Tibial artery (tissue), 4 donors: Measurements from ENCODE around the gene RECQL5.
A peak's percentile ranks its signal among the peaks of the same experiment; 100 is the strongest.

Source experiments
- DNase-seq, 2 donors: peaks; one replicate each; pipeline ENCODE4 v3.0.0-alpha.2; 2019
- H3K27ac ChIP-seq, 2 donors: fragments of 200-600 bp; sonication (generic) in 1 of 2; 1 replicate in 1 of 2; 2 replicates in 1 of 2; pipeline ENCODE4 v1.5.1; 2018 to 2019; ENCODE audit warnings: mild to moderate bottlenecking in 1 of 2
- H3K27me3 ChIP-seq, 2 donors: fragments of 200-600 bp; sonication (generic) in 1 of 2; one replicate each; pipeline versions ENCODE4 v1.5.1 to v1.6.0; 2016 to 2019
- H3K36me3 ChIP-seq, 3 donors: fragments of 200-600 bp; sonication (generic) in 2 of 3; one replicate each; pipeline ENCODE4 v1.5.1; 2016 to 2019; ENCODE audit warnings: mild to moderate bottlenecking in 2 of 3
- H3K4me1 ChIP-seq, 4 donors: fragments of 200-600 bp; sonication (generic) in 2 of 4; 1 replicate in 3 of 4; 2 replicates in 1 of 4; pipeline ENCODE4 v1.5.1; 2016 to 2019
- H3K4me3 ChIP-seq, 2 donors: fragments of 200-600 bp; sonication (generic) in 1 of 2; 1 replicate in 1 of 2; 2 replicates in 1 of 2; pipeline ENCODE4 v1.5.1; 2018 to 2019; ENCODE audit warnings: mild to moderate bottlenecking in 2 of 2
- H3K9me3 ChIP-seq, 3 donors: fragments of 200-600 bp; sonication (generic) in 1 of 3; one replicate each; pipeline ENCODE4 v1.5.1; 2016 to 2019
- CTCF ChIP-seq, 2 experiments: fragments of 200-600 bp in 1 of 2; fragments of 450-650 bp in 1 of 2; IDR thresholded peaks; one replicate each; pipeline ENCODE4 v1.5.1; 2017 to 2019; ENCODE audit warnings: antibody characterized with exemption in 2 of 2, mild to moderate bottlenecking in 1 of 2, moderate library complexity in 1 of 2
- intact Hi-C: fragments of 100-400 bp; cut with DNase I; formaldehyde crosslinking; loops from one replicate; pipeline ENCODE4 v1.15.0; 2023; ENCODE audit warnings: low total_unique reads

RECQL5 gene

GRCh38 chr17:75668489-75668888, 1.5 kb upstream of the RECQL5 start:
- Histone ChIP-seq H3K9me3 (no peaks in the 10 kb centered on the region), H3K4me3 (peak overlapping the region in 1 of 2 donors; percentile 96), H3K27ac (peak overlapping the region in 1 of 2 donors; percentile 91), H3K4me1 (peaks cover 0 to 38% (median 19%) of the 10 kb centered on the region in 4 donors), H3K27me3 (no peaks in the 10 kb centered on the region), H3K36me3 (peaks cover 44 to 58% (median 45%) of the 10 kb centered on the region in 3 donors)
- TF ChIP-seq CTCF (IDR thresholded peaks at IDR 0.05) = no peak
- intact Hi-C loops = loop anchor here (5.0 kb wide), 1 partner anchor 36 kb away; the partner anchor contains the start of gene SMIM5
- no peak for DNase-seq

GRCh38 chr17:75667825-75668224, 871 bp upstream of the RECQL5 start:
- no peaks in the 10 kb centered on the region for H3K9me3 ChIP-seq
- intact Hi-C loops = loop anchor here (5.0 kb wide), 1 partner anchor 36 kb away; the partner anchor contains the start of gene SMIM5
- peak overlapping the region; percentile 88 to 96 for H3K4me3 ChIP-seq
- peak overlapping the region; percentile 90 to 91 for H3K27ac ChIP-seq
- peaks cover 0 to 38% (median 19%) of the 10 kb centered on the region in 4 donors for H3K4me1 ChIP-seq
- TF ChIP-seq CTCF (IDR thresholded peaks at IDR 0.05) = no peak
- peaks cover 39 to 53% (median 41%) of the 10 kb centered on the region in 3 donors for H3K36me3 ChIP-seq
- no peaks in the 10 kb centered on the region for H3K27me3 ChIP-seq
- DNase-seq = no peak

- H3K27me3 ChIP-seq = no peaks in the 10 kb centered on the region
- H3K27ac ChIP-seq = no peak overlapping the region
- peaks cover 31 to 53% (median 42%) of the 10 kb centered on the region in 3 donors for H3K36me3 ChIP-seq
- no peak for TF ChIP-seq CTCF (IDR thresholded peaks at IDR 0.05)
- peaks cover 0 to 35% (median 19%) of the 10 kb centered on the region in 4 donors for H3K4me1 ChIP-seq
- DNase-seq = no peak
- intact Hi-C loops = loop anchor here (5.0 kb wide), 1 partner anchor 34 kb away; the partner anchor contains the start of gene SMIM5
- H3K4me3 ChIP-seq = peak overlapping the region; percentile 88 to 96
- H3K9me3 ChIP-seq = no peaks in the 10 kb centered on the region
Measured at GRCh38 chr17:75665981-75666380, 973 bp downstream of the RECQL5 start.

GRCh38 chr17:75664099-75664549, 2.8 kb downstream of the RECQL5 start:
- no peak for TF ChIP-seq CTCF (IDR thresholded peaks at IDR 0.05)
- peaks cover 12 to 54% (median 35%) of the 10 kb centered on the region in 3 donors for H3K36me3 ChIP-seq
- DNase-seq = no peak
- H3K27me3 ChIP-seq = no peaks in the 10 kb centered on the region
- no peaks in the 10 kb centered on the region for H3K9me3 ChIP-seq
- intact Hi-C loops = no loop called here
- no peak overlapping the region for H3K27ac ChIP-seq
- H3K4me1 ChIP-seq = peaks cover 0 to 25% (median 19%) of the 10 kb centered on the region in 4 donors
- H3K4me3 ChIP-seq = no peak overlapping the region

- Histone ChIP-seq H3K27me3 (no peaks in the 10 kb centered on the region), H3K27ac (no peak overlapping the region), H3K4me1 (peaks cover 0 to 14% (median 9%) of the 10 kb centered on the region in 4 donors), H3K4me3 (no peak overlapping the region), H3K9me3 (no peaks in the 10 kb centered on the region), H3K36me3 (peaks cover 8 to 65% (median 34%) of the 10 kb centered on the region in 3 donors)
- no peak for DNase-seq
- TF ChIP-seq CTCF (IDR thresholded peaks at IDR 0.05) = no peak
- intact Hi-C loops = no loop called here
Measured at GRCh38 chr17:75662511-75662910, 4.4 kb downstream of the RECQL5 start.
